HepG2 (cell line): ENCODE data around the gene THADA. TPM values are rescaled to one million over a fixed set of nuclear protein-coding genes. Genes with fewer than 3 reads are reported as not detected.
A peak's percentile ranks its signal among the peaks of the same experiment; 100 is the strongest.

ENCODE experiments used
- CBX2 ChIP-seq, 2 experiments: fragments of 200-600 bp in 1 of 2; sonication (generic); formaldehyde crosslinking in 1 of 2; IDR thresholded peaks; 2 replicates each; pipeline versions ENCODE4 v1.7.0 to v1.8.1; 2018 to 2022; ENCODE audit warnings: low read depth in 2 of 2, low read length in 1 of 2, mild to moderate bottlenecking in 1 of 2, missing genetic modification reagents in 1 of 2
- NCOA5 ChIP-seq: sonication (generic); formaldehyde crosslinking; IDR thresholded peaks from 2 replicates; pipeline ENCODE4 v1.4.0; 2020; ENCODE audit warnings: missing genetic modification reagents
- NR2C2 ChIP-seq: sonication (generic); formaldehyde crosslinking; IDR thresholded peaks from 2 replicates; pipeline ENCODE4 v1.4.0; 2020; ENCODE audit warnings: missing genetic modification reagents, mild to moderate bottlenecking, moderate library complexity, borderline replicate concordance
- SP1 ChIP-seq, 2 experiments: fragments of 450-650 bp in 1 of 2; sonication (generic) in 1 of 2; formaldehyde crosslinking in 1 of 2; IDR thresholded peaks; 2 replicates each; pipeline versions ENCODE4 v1.4.0 to v1.6.1; 2016 to 2020; ENCODE audit warnings: missing genetic modification reagents in 1 of 2
- ZNF501 ChIP-seq: sonication (generic); formaldehyde crosslinking; IDR thresholded peaks from 2 replicates; pipeline ENCODE4 v1.5.1; 2020; ENCODE audit warnings: mild to moderate bottlenecking, moderate library complexity, missing genetic modification reagents
- polyA plus RNA-seq, 8 experiments: library from polyadenylated mRNA; depleted of rRNA in 3 of 8; stranded (reverse) in 7 of 8; unstranded in 1 of 8; fragments of >200 nt; fragmentation: Illumina TruSeq in 4 of 8; extraction: Trizol in 4 of 8; gene quantifications; 2 replicates each; pipeline versions ENCODE4 v1.2.1 to v1.2.3, GENCODE V29; 2011 to 2016; ENCODE audit warnings: low read depth in 4 of 8, missing spikeins in 1 of 8, mixed read lengths in 1 of 8; ENCODE audit not compliant: insufficient read depth in 1 of 8
- total RNA-seq, 5 experiments: library from RNA; depleted of rRNA; stranded (reverse); fragments of >200 nt; fragmentation: Illumina TruSeq; extraction: Trizol; gene quantifications; 2 replicates each; pipeline ENCODE4 v1.2.3, GENCODE V29; 2016; ENCODE audit warnings: low read depth in 1 of 5
- TF ChIP-seq, protein P1 (sequence below): IDR thresholded peaks from 2 replicates; pipeline ENCODE4 v1.6.1; 2012; ENCODE audit warnings: low read length, improper control_type of control experiment
- TF ChIP-seq, protein P2 (sequence below): sonication (generic); formaldehyde crosslinking; IDR thresholded peaks from 2 replicates; pipeline ENCODE4 v1.5.0; 2020; ENCODE audit warnings: missing genetic modification reagents
- TF ChIP-seq, protein P3 (sequence below): sonication (generic); formaldehyde crosslinking; IDR thresholded peaks from 2 replicates; pipeline ENCODE4 v1.4.0; 2020; ENCODE audit warnings: missing genetic modification reagents, borderline replicate concordance

Gene THADA
- total and polyA plus RNA-seq, 2 of the 13 experiments (the other 11 are each of a cell fraction or from before 2014, with no cell fraction given), result 12.7 to 21.7 TPM

- TF ChIP-seq SP1 (IDR thresholded peaks at IDR 0.05) (no peak), SP1 (CRISPR knock-in tag; IDR thresholded peaks at IDR 0.05) (no peak), NR2C2 (CRISPR knock-in tag) (0 out of 2 replicates have a peak, but pooled peaks have one; percentile 5), ZNF501 (CRISPR knock-in tag) (no peak; the same call in 1 of the 2 replicates), NCOA5 (no peak), CBX2 (IDR thresholded peaks at IDR 0.05; ENCODE audit: low read depth, low read length) (no peak), CBX2 (CRISPR knock-in tag; IDR thresholded peaks at IDR 0.05; ENCODE audit: low read depth) (no peak)
- TF ChIP-seq, protein P1, sequence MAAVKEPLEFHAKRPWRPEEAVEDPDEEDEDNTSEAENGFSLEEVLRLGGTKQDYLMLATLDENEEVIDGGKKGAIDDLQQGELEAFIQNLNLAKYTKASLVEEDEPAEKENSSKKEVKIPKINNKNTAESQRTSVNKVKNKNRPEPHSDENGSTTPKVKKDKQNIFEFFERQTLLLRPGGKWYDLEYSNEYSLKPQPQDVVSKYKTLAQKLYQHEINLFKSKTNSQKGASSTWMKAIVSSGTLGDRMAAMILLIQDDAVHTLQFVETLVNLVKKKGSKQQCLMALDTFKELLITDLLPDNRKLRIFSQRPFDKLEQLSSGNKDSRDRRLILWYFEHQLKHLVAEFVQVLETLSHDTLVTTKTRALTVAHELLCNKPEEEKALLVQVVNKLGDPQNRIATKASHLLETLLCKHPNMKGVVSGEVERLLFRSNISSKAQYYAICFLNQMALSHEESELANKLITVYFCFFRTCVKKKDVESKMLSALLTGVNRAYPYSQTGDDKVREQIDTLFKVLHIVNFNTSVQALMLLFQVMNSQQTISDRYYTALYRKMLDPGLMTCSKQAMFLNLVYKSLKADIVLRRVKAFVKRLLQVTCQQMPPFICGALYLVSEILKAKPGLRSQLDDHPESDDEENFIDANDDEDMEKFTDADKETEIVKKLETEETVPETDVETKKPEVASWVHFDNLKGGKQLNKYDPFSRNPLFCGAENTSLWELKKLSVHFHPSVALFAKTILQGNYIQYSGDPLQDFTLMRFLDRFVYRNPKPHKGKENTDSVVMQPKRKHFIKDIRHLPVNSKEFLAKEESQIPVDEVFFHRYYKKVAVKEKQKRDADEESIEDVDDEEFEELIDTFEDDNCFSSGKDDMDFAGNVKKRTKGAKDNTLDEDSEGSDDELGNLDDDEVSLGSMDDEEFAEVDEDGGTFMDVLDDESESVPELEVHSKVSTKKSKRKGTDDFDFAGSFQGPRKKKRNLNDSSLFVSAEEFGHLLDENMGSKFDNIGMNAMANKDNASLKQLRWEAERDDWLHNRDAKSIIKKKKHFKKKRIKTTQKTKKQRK, result no peak
- TF ChIP-seq, protein P2, sequence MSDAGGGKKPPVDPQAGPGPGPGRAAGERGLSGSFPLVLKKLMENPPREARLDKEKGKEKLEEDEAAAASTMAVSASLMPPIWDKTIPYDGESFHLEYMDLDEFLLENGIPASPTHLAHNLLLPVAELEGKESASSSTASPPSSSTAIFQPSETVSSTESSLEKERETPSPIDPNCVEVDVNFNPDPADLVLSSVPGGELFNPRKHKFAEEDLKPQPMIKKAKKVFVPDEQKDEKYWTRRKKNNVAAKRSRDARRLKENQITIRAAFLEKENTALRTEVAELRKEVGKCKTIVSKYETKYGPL (CRISPR knock-in tag), result no peak
- TF ChIP-seq, protein P3, sequence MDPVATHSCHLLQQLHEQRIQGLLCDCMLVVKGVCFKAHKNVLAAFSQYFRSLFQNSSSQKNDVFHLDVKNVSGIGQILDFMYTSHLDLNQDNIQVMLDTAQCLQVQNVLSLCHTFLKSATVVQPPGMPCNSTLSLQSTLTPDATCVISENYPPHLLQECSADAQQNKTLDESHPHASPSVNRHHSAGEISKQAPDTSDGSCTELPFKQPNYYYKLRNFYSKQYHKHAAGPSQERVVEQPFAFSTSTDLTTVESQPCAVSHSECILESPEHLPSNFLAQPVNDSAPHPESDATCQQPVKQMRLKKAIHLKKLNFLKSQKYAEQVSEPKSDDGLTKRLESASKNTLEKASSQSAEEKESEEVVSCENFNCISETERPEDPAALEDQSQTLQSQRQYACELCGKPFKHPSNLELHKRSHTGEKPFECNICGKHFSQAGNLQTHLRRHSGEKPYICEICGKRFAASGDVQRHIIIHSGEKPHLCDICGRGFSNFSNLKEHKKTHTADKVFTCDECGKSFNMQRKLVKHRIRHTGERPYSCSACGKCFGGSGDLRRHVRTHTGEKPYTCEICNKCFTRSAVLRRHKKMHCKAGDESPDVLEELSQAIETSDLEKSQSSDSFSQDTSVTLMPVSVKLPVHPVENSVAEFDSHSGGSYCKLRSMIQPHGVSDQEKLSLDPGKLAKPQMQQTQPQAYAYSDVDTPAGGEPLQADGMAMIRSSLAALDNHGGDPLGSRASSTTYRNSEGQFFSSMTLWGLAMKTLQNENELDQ (CRISPR knock-in tag), result 0 out of 2 replicates have a peak, but pooled peaks have one; percentile 53
Observed at GRCh38 chr2:43611987-43612894, 16.4 kb upstream of the THADA start (continued).
